ENCODE data around the gene TTBK1.

- no peak for TF ChIP-seq POLR2A (IDR thresholded peaks at IDR 0.05; ENCODE audit: extremely low read depth, insufficient read length)
- TF ChIP-seq CTCF (IDR thresholded peaks at IDR 0.05; ENCODE audit: low read depth, low read length) = no peak
Observed at GRCh38 chr6:43295456-43295855, 52.2 kb downstream of the TTBK1 start.
